ENCODE measurements around the gene TNRC6C.

DNA sequence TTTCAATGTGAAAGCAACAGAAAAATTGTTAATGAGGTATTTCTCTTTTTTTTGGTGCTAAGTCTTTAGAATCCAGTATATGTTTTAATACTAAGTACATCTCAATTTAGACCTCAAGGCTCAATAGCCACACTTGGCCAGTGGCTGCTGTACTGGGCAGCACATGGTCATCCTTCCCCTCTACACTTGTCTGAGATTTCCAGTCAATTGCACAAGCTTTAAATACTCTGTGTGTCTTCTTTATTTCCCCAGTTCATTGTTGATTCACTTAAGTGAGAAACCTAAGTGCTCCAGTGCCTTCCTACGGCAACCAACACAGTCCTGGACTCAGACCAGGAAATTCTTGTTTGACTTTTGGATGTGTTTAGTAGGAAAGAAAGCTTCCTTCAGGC is 62.2 kb downstream of the TNRC6C start:
- TF ChIP-seq, protein P1, sequence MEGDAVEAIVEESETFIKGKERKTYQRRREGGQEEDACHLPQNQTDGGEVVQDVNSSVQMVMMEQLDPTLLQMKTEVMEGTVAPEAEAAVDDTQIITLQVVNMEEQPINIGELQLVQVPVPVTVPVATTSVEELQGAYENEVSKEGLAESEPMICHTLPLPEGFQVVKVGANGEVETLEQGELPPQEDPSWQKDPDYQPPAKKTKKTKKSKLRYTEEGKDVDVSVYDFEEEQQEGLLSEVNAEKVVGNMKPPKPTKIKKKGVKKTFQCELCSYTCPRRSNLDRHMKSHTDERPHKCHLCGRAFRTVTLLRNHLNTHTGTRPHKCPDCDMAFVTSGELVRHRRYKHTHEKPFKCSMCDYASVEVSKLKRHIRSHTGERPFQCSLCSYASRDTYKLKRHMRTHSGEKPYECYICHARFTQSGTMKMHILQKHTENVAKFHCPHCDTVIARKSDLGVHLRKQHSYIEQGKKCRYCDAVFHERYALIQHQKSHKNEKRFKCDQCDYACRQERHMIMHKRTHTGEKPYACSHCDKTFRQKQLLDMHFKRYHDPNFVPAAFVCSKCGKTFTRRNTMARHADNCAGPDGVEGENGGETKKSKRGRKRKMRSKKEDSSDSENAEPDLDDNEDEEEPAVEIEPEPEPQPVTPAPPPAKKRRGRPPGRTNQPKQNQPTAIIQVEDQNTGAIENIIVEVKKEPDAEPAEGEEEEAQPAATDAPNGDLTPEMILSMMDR (IDR thresholded peaks at IDR 0.05): no peak
- TF ChIP-seq POLR2A (IDR thresholded peaks at IDR 0.05): no peak
